Measurements from ENCODE around the gene OR6M1. TPM values are rescaled to one million over a fixed set of nuclear protein-coding genes. Genes with fewer than 3 reads are reported as not detected.

The OR6M1 gene
- total RNA-seq, 4 donors from 2014 or later = not detected

GRCh38 chr11:123799438-123799837 lies 6.7 kb downstream of the OR6M1 start:
- no peaks in the 10 kb centered on the region for H3K27me3 ChIP-seq
- intact Hi-C loops (cut with DNase I; ENCODE audit: low total_unique reads) = no loop called here
- TF ChIP-seq POLR2A (IDR thresholded peaks at IDR 0.05) (no peak), CTCF (IDR thresholded peaks at IDR 0.05) (no peak)

GRCh38 chr11:123798513-123799252 lies 7.5 kb downstream of the OR6M1 start:
- Histone ChIP-seq H3K4me3 (no peak overlapping the region), H3K9me3 (no peaks in the 10 kb centered on the region), H3K27me3 (no peaks in the 10 kb centered on the region), H3K4me1 (no peaks in the 10 kb centered on the region), H3K27ac (no peak overlapping the region), H3K36me3 (no peaks in the 10 kb centered on the region)
- DNase-seq = no peak
- TF ChIP-seq POLR2A (IDR thresholded peaks at IDR 0.05) (no peak), CTCF (IDR thresholded peaks at IDR 0.05) (no peak)
- intact Hi-C loops (cut with DNase I; ENCODE audit: low total_unique reads) = no loop called here

More at GRCh38 chr11:123799438-123799837, 6.7 kb downstream of the OR6M1 start:
- Histone ChIP-seq H3K4me3 (no peak overlapping the region), H3K9me3 (no peaks in the 10 kb centered on the region), H3K27ac (no peak overlapping the region), H3K4me1 (no peaks in the 10 kb centered on the region), H3K36me3 (no peaks in the 10 kb centered on the region)
- no peak for DNase-seq

- no peaks in the 10 kb centered on the region for H3K9me3 ChIP-seq
- no peaks in the 10 kb centered on the region for H3K27me3 ChIP-seq
- no peak for DNase-seq
- no peaks in the 10 kb centered on the region for H3K4me1 ChIP-seq
- H3K4me3 ChIP-seq = no peak overlapping the region
- H3K36me3 ChIP-seq = no peaks in the 10 kb centered on the region
- no peak overlapping the region for H3K27ac ChIP-seq
- TF ChIP-seq POLR2A (IDR thresholded peaks at IDR 0.05) (no peak), CTCF (IDR thresholded peaks at IDR 0.05) (no peak)
- intact Hi-C loops (cut with DNase I; ENCODE audit: low total_unique reads) = no loop called here
Measured at GRCh38 chr11:123798079-123798478, 8.1 kb downstream of the OR6M1 start.

- Histone ChIP-seq H3K27me3 (no peaks in the 10 kb centered on the region), H3K36me3 (no peaks in the 10 kb centered on the region), H3K27ac (no peak overlapping the region), H3K4me1 (no peaks in the 10 kb centered on the region), H3K9me3 (no peaks in the 10 kb centered on the region), H3K4me3 (no peak overlapping the region)
- intact Hi-C loops (cut with DNase I; ENCODE audit: low total_unique reads) = no loop called here
- no peak for DNase-seq
- TF ChIP-seq CTCF (IDR thresholded peaks at IDR 0.05) (no peak), POLR2A (IDR thresholded peaks at IDR 0.05) (no peak)
Measured at GRCh38 chr11:123797541-123797940, 8.6 kb downstream of the OR6M1 start.

GRCh38 chr11:123797114-123797513 lies 9.0 kb downstream of the OR6M1 start:
- H3K27ac ChIP-seq = no peak overlapping the region
- H3K9me3 ChIP-seq = no peaks in the 10 kb centered on the region
- no peaks in the 10 kb centered on the region for H3K4me1 ChIP-seq
- DNase-seq = no peak
- no peak overlapping the region for H3K4me3 ChIP-seq
- H3K36me3 ChIP-seq = no peaks in the 10 kb centered on the region
- no peaks in the 10 kb centered on the region for H3K27me3 ChIP-seq
- intact Hi-C loops (cut with DNase I; ENCODE audit: low total_unique reads) = no loop called here
- TF ChIP-seq POLR2A (IDR thresholded peaks at IDR 0.05) (no peak), CTCF (IDR thresholded peaks at IDR 0.05) (no peak)
